Activated T-helper 1 cell treated with anti-CD3 and anti-CD28 coated beads, Interleukin-12 subunit alpha, Interleukin-12 subunit beta, Interleukin-2, Interleukin-4 antibody, amounts not matched to agents 30 ng/mL and 10 ng/mL and 1 ng/mL, durations not matched to agents 14 hours and 24 hours and 36 hours (primary cell): ENCODE data around the gene DGKE. TPM values are rescaled to one million over a fixed set of nuclear protein-coding genes. Genes with fewer than 3 reads are reported as not detected.

ENCODE experiments used
- DNase-seq: peaks from one replicate; pipeline ENCODE4 v3.0.0; 2021; ENCODE audit warnings: low spot score
- H3K27ac Mint-ChIP-seq: one replicate; pipeline ENCODE4 v1.8.0; 2021; ENCODE audit warnings: mild to moderate bottlenecking, mixed read lengths
- H3K27me3 Mint-ChIP-seq: one replicate; pipeline ENCODE4 v1.8.0; 2022; ENCODE audit warnings: mild to moderate bottlenecking, moderate library complexity, mixed read lengths; ENCODE audit not compliant: insufficient read depth
- H3K36me3 Mint-ChIP-seq: one replicate; pipeline ENCODE4 v1.8.0; 2021; ENCODE audit warnings: low read depth, mixed read lengths
- H3K4me1 Mint-ChIP-seq: one replicate; pipeline ENCODE4 v1.8.0; 2021; ENCODE audit warnings: low read depth, mixed read lengths
- H3K4me3 Mint-ChIP-seq: one replicate; pipeline ENCODE4 v1.8.0; 2021; ENCODE audit warnings: mild to moderate bottlenecking, moderate library complexity, mixed read lengths
- H3K9me3 Mint-ChIP-seq: one replicate; pipeline ENCODE4 v1.8.0; 2021; ENCODE audit warnings: mixed read lengths
- intact Hi-C: fragments of 100-400 bp; cut with micrococcal nuclease; formaldehyde crosslinking; loops from one replicate; pipeline ENCODE4 v1.15.1; 2024
- total RNA-seq: library from RNA; stranded (reverse); gene quantifications from 2 replicates; pipeline ENCODE4 v1.2.3, GENCODE V29; 2022

Gene DGKE
- total RNA-seq, 1 donor from 2014 or later: 31.8 TPM

- Mint-ChIP-seq H3K27ac (no peak overlapping the region), H3K4me3 (no peak overlapping the region), H3K36me3 (peaks cover 46% of the 10 kb centered on the region), H3K9me3 (peaks cover 13% of the 10 kb centered on the region), H3K27me3 (no peaks in the 10 kb centered on the region), H3K4me1 (peaks cover 6% of the 10 kb centered on the region)
- intact Hi-C loops: no loop called here
- no peak for DNase-seq
Observed at GRCh38 chr17:56887552-56888467, 53.9 kb downstream of the DGKE start.

GRCh38 chr17:56890390-56890789, 56.4 kb downstream of the DGKE start:
- H3K9me3 Mint-ChIP-seq: peaks cover 13% of the 10 kb centered on the region
- peaks cover 2% of the 10 kb centered on the region for H3K4me1 Mint-ChIP-seq
- H3K36me3 Mint-ChIP-seq: peaks cover 65% of the 10 kb centered on the region
- no peak overlapping the region for H3K27ac Mint-ChIP-seq
- no peak for DNase-seq
- intact Hi-C loops: no loop called here
- H3K27me3 Mint-ChIP-seq: no peaks in the 10 kb centered on the region
- no peak overlapping the region for H3K4me3 Mint-ChIP-seq

- Mint-ChIP-seq H3K27me3 (no peaks in the 10 kb centered on the region), H3K9me3 (peaks cover 13% of the 10 kb centered on the region), H3K4me1 (no peaks in the 10 kb centered on the region), H3K4me3 (no peak overlapping the region), H3K27ac (peak overlapping the region; percentile 15), H3K36me3 (peaks cover 71% of the 10 kb centered on the region)
- no peak for DNase-seq
- intact Hi-C loops: loop anchor here (1.0 kb wide), 1 partner anchor 49 kb away; no protein-coding TSS in a partner anchor
Observed at GRCh38 chr17:56890906-56891674, 57.1 kb downstream of the DGKE start.

DNA sequence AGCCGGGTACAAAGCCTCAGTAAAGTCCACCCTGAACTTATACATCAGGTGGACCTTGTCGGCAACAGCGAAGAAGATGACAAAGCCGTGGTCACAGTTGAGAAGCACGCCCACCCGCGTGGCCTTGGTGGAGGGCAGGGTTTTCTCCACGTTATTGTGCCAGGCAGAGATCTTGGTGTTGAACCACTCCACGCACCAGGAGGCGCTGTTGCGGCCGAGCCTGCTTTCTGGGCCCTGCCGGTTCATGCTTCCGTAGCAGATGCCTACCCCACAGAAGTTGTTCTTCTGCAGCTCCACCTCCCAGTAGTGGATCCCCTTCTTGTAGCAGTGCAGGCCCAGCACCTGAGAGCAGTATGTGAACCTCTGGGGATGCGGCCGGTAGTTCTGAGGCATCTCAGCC, 57.8 kb downstream of the DGKE start:
- no peaks in the 10 kb centered on the region for H3K27me3 Mint-ChIP-seq
- intact Hi-C loops: loop anchor here (1.0 kb wide), 1 partner anchor 49 kb away; no protein-coding TSS in a partner anchor
- DNase-seq: no peak
- peaks cover 68% of the 10 kb centered on the region for H3K36me3 Mint-ChIP-seq
- H3K27ac Mint-ChIP-seq: no peak overlapping the region
- peaks cover 13% of the 10 kb centered on the region for H3K9me3 Mint-ChIP-seq
- no peaks in the 10 kb centered on the region for H3K4me1 Mint-ChIP-seq
- H3K4me3 Mint-ChIP-seq: no peak overlapping the region

DNA sequence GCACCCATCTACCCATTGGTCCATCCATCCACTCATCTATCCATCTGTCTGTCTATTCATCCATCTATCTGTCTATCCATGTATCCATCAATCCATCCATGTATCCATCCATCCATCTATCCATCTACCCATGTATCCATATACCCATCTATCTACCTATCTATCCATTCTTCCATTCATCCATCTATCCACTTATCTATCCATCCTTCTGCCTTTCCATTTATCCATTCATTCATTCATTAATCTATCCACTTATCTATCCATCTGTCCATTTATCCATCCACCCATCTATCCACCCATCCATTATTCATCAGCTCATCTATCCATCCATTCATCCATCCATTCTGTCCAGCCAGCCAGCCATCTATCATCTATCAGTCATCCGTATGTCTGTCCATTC, 58.4 kb downstream of the DGKE start:
- H3K27me3 Mint-ChIP-seq: no peaks in the 10 kb centered on the region
- intact Hi-C loops: no loop called here
- no peak for DNase-seq
- H3K4me1 Mint-ChIP-seq: no peaks in the 10 kb centered on the region
- no peak overlapping the region for H3K27ac Mint-ChIP-seq
- H3K9me3 Mint-ChIP-seq: peaks cover 10% of the 10 kb centered on the region
- no peak overlapping the region for H3K4me3 Mint-ChIP-seq
- peaks cover 66% of the 10 kb centered on the region for H3K36me3 Mint-ChIP-seq

GRCh38 chr17:56893503-56893902, 59.6 kb downstream of the DGKE start:
- intact Hi-C loops: no loop called here
- H3K4me1 Mint-ChIP-seq: no peaks in the 10 kb centered on the region
- peak overlapping the region; percentile 9 for H3K27ac Mint-ChIP-seq

GRCh38 chr17:56894859-56895455, 61.0 kb downstream of the DGKE start:
- H3K27ac Mint-ChIP-seq: no peak overlapping the region
- no peaks in the 10 kb centered on the region for H3K4me1 Mint-ChIP-seq
- intact Hi-C loops: no loop called here
- peaks cover 66% of the 10 kb centered on the region for H3K36me3 Mint-ChIP-seq
- no peaks in the 10 kb centered on the region for H3K27me3 Mint-ChIP-seq
- no peaks in the 10 kb centered on the region for H3K9me3 Mint-ChIP-seq
- H3K4me3 Mint-ChIP-seq: no peak overlapping the region
- no peak for DNase-seq

More at GRCh38 chr17:56893503-56893902, 59.6 kb downstream of the DGKE start:
- H3K9me3 Mint-ChIP-seq: peaks cover 3% of the 10 kb centered on the region
- H3K27me3 Mint-ChIP-seq: no peaks in the 10 kb centered on the region
- DNase-seq: no peak
- no peak overlapping the region for H3K4me3 Mint-ChIP-seq
- peaks cover 66% of the 10 kb centered on the region for H3K36me3 Mint-ChIP-seq

GRCh38 chr17:56896217-56896967, 62.4 kb downstream of the DGKE start:
- intact Hi-C loops: no loop called here
- Mint-ChIP-seq H3K9me3 (no peaks in the 10 kb centered on the region), H3K4me1 (no peaks in the 10 kb centered on the region), H3K4me3 (no peak overlapping the region), H3K36me3 (peaks cover 69% of the 10 kb centered on the region), H3K27ac (no peak overlapping the region), H3K27me3 (no peaks in the 10 kb centered on the region)
- no peak for DNase-seq

- Mint-ChIP-seq H3K27ac (peak overlapping the region; percentile 62), H3K27me3 (no peaks in the 10 kb centered on the region), H3K36me3 (peaks cover 73% of the 10 kb centered on the region), H3K4me3 (no peak overlapping the region), H3K4me1 (peaks cover 3% of the 10 kb centered on the region), H3K9me3 (no peaks in the 10 kb centered on the region)
- no peak for DNase-seq
- intact Hi-C loops: no loop called here
Observed at GRCh38 chr17:56896968-56897359, 63.0 kb downstream of the DGKE start.

- peaks cover 7% of the 10 kb centered on the region for H3K4me1 Mint-ChIP-seq
- H3K27me3 Mint-ChIP-seq: no peaks in the 10 kb centered on the region
- H3K9me3 Mint-ChIP-seq: no peaks in the 10 kb centered on the region
- peaks cover 65% of the 10 kb centered on the region for H3K36me3 Mint-ChIP-seq
- no peak overlapping the region for H3K4me3 Mint-ChIP-seq
- intact Hi-C loops: no loop called here
- no peak for DNase-seq
- H3K27ac Mint-ChIP-seq: peak overlapping the region; percentile 62
Observed at GRCh38 chr17:56897646-56898424, 63.9 kb downstream of the DGKE start.

GRCh38 chr17:56898874-56899273, 64.9 kb downstream of the DGKE start:
- intact Hi-C loops: no loop called here
- H3K36me3 Mint-ChIP-seq: peaks cover 59% of the 10 kb centered on the region
- no peaks in the 10 kb centered on the region for H3K9me3 Mint-ChIP-seq
- no peak for DNase-seq
- H3K27me3 Mint-ChIP-seq: no peaks in the 10 kb centered on the region
- no peak overlapping the region for H3K4me3 Mint-ChIP-seq
- no peak overlapping the region for H3K27ac Mint-ChIP-seq
- peaks cover 8% of the 10 kb centered on the region for H3K4me1 Mint-ChIP-seq

DNA sequence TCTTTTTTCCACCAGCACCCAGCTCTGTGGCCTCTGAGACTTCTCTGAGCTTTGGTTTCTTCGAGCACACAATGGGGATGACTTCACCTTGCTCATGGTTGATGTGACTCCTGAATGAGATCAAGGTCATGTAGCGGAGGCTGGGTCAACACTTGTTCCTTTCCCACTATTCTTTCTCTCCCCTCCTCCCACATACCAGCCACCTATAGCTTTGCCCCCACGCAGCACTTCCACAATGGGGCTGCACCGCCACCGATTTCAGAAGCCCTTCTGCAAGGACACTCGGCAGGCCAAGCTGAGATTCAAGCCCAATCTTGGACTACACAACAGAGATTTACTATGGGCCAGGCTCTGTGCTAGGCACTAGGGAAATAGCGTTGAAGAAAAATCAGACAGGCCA, 65.5 kb downstream of the DGKE start:
- Mint-ChIP-seq H3K9me3 (no peaks in the 10 kb centered on the region), H3K4me3 (no peak overlapping the region), H3K27ac (no peak overlapping the region), H3K36me3 (peaks cover 62% of the 10 kb centered on the region), H3K4me1 (peaks cover 14% of the 10 kb centered on the region), H3K27me3 (no peaks in the 10 kb centered on the region)
- DNase-seq: no peak
- intact Hi-C loops: no loop called here
